Epidermal melanocyte (primary cell): ENCODE measurements around the gene ZRSR2.
"Not testable (repeated sequence)": the region's sequence is repeated elsewhere in the genome, so short reads cannot be mapped to it uniquely, and the experiment has no call there.

Experiments
- DNase-seq: peaks from one replicate; pipeline ENCODE4 v3.0.0; 2011; ENCODE audit warnings: low spot score; ENCODE audit not compliant: insufficient read length

ZRSR2 gene

GRCh38 chrX:15790769-15791290, 546 bp downstream of the ZRSR2 start:
- no peak for DNase-seq

- DNase-seq: no peak
Measured at GRCh38 chrX:15797707-15798106, 7.4 kb downstream of the ZRSR2 start.

- DNase-seq: no peak
Measured at GRCh38 chrX:15804563-15804962, 14.3 kb downstream of the ZRSR2 start.

GRCh38 chrX:15808254-15808653, 18.0 kb downstream of the ZRSR2 start:
- DNase-seq: no peak

GRCh38 chrX:15812192-15812938, 22.1 kb downstream of the ZRSR2 start:
- DNase-seq: no peak

GRCh38 chrX:15813416-15813815, 23.1 kb downstream of the ZRSR2 start:
- DNase-seq: no peak

GRCh38 chrX:15814771-15815365, 24.6 kb downstream of the ZRSR2 start:
- DNase-seq: no peak

- DNase-seq: no peak
Measured at GRCh38 chrX:15815779-15816437, 25.6 kb downstream of the ZRSR2 start.

GRCh38 chrX:15816438-15816809, 26.1 kb downstream of the ZRSR2 start:
- no peak for DNase-seq

- DNase-seq: no peak
Measured at GRCh38 chrX:15816886-15817285, 26.6 kb downstream of the ZRSR2 start.

- DNase-seq: no peak
Measured at GRCh38 chrX:15820106-15821073, 30.1 kb downstream of the ZRSR2 start.

GRCh38 chrX:15822922-15823321, 32.6 kb downstream of the ZRSR2 start:
- no peak for DNase-seq

- DNase-seq: no peak
Measured at GRCh38 chrX:15825936-15826335, 35.7 kb downstream of the ZRSR2 start.

- no peak for DNase-seq
Measured at GRCh38 chrX:15829217-15829616, 38.9 kb downstream of the ZRSR2 start.

GRCh38 chrX:15831347-15831746, 41.1 kb downstream of the ZRSR2 start:
- not testable (repeated sequence) for DNase-seq

GRCh38 chrX:15834053-15834452, 43.8 kb downstream of the ZRSR2 start:
- no peak for DNase-seq

GRCh38 chrX:15834827-15835595, 44.7 kb downstream of the ZRSR2 start:
- no peak for DNase-seq

GRCh38 chrX:15838017-15838416, 47.7 kb downstream of the ZRSR2 start:
- no peak for DNase-seq

- no peak for DNase-seq
Measured at GRCh38 chrX:15841853-15842516, 51.7 kb downstream of the ZRSR2 start.

GRCh38 chrX:15843960-15844359, 53.7 kb downstream of the ZRSR2 start:
- DNase-seq: no peak
